ENCODE data around the gene ZNF552. TPM values are rescaled to one million over a fixed set of nuclear protein-coding genes. Genes with fewer than 3 reads are reported as not detected.
A peak's percentile ranks its signal among the peaks of the same experiment; 100 is the strongest.

The ZNF552 gene
- total and polyA plus RNA-seq, 2 of the 4 experiments (the other 2 are of a cell fraction) = 2.8 to 4.7 TPM

- H3K18ac ChIP-seq (ENCODE audit: low read depth, low read length) = no peak overlapping the region
- H3K9me3 ChIP-seq (ENCODE audit: control insufficient read depth, insufficient read depth, low read length) = no peaks in the 10 kb centered on the region
- H3K4me3 ChIP-seq (ENCODE audit: insufficient read depth, low read depth, low read length) = peak overlapping the region; percentile 89
- ATAC-seq (ENCODE audit: low read depth) (no peak), DNase-seq (no peak)
- no peak for TF ChIP-seq CHD1 (IDR thresholded peaks at IDR 0.05; ENCODE audit: low read depth, low read length)
- TF ChIP-seq CEBPB (IDR thresholded peaks at IDR 0.05; ENCODE audit: low read depth, low read length) = no peak
- TF ChIP-seq POLR2A (IDR thresholded peaks at IDR 0.05; ENCODE audit: low read depth, low read length) = no peak
- TF ChIP-seq MAFK (IDR thresholded peaks at IDR 0.05; ENCODE audit: low read depth, low read length) = no peak
- no peak for TF ChIP-seq CTCF (conservative IDR thresholded peaks at IDR 0.05; ENCODE audit: low read depth, low read length)
- TF ChIP-seq RFX5 (IDR thresholded peaks at IDR 0.05; ENCODE audit: low read depth, low read length) = no peak
- TF ChIP-seq MAZ (IDR thresholded peaks at IDR 0.05; ENCODE audit: borderline replicate concordance, low read depth, low read length) = no peak
- no peak for TF ChIP-seq FOS (IDR thresholded peaks at IDR 0.05; ENCODE audit: low read depth, low read length)
- TF ChIP-seq MXI1 (IDR thresholded peaks at IDR 0.05; ENCODE audit: borderline replicate concordance, low read depth, low read length) = no peak
- WGBS, 2 experiments (ENCODE audit: extremely low coverage in 2 of 2, insufficient read length in 1 of 2) = no CpG with 5 or more reads among the region's 6 CpGs
- H3K27me3 ChIP-seq (ENCODE audit: control insufficient read depth, insufficient read depth, low read length) = no peaks in the 10 kb centered on the region
- dilution Hi-C loops (cut with HindIII; ENCODE audit: low sequenced_read_pairs, unreplicated experiment) = no loop called here
- H2AK9ac ChIP-seq (replicated peaks; ENCODE audit: low read depth, low read length, poor library complexity) = no peak overlapping the region
- H2AFZ ChIP-seq (replicated peaks; ENCODE audit: low read length, poor library complexity) = no peak overlapping the region
- peak overlapping the region in 1 of 2 experiments; percentile 33; a peak in 1 of 4 replicates for H4K8ac ChIP-seq (ENCODE audit: low read depth in 2 of 2, low read length in 2 of 2)
- no peak overlapping the region for H2BK5ac ChIP-seq (ENCODE audit: low read depth, low read length, poor library complexity, severe bottlenecking)
- in situ Hi-C loops (cut with MboI; ENCODE audit: low sequenced_read_pairs) = no loop called here
- H2BK15ac ChIP-seq (ENCODE audit: low read depth, low read length) = no peak overlapping the region
- peaks cover 4% of the 10 kb centered on the region for H3K4me1 ChIP-seq (ENCODE audit: control insufficient read depth, insufficient read depth, low read length)
- H3K56ac ChIP-seq (ENCODE audit: extremely low read depth, insufficient read depth, low read length) = no peak overlapping the region
- no peak overlapping the region for H4K5ac ChIP-seq (ENCODE audit: low read depth, low read length)
- intact Hi-C loops (cut with micrococcal nuclease) = no loop called here
- BruUV-seq (replicated peaks) = no TSS peak
- H2BK120ac ChIP-seq (ENCODE audit: low read depth, low read length) = no peak overlapping the region
- peak overlapping the region; percentile 95 for H3K4me2 ChIP-seq (ENCODE audit: low read depth, low read length)
- peaks cover 15% of the 10 kb centered on the region for H4K20me1 ChIP-seq (ENCODE audit: insufficient read depth, low read length)
- H3K79me1 ChIP-seq (ENCODE audit: low read depth in 1 of 2, low read length in 2 of 2) = peaks cover 4 to 56% of the 10 kb centered on the region in 2 experiments; a peak in 3 of 4 replicates
- peak overlapping the region; percentile 82 for H3K23ac ChIP-seq (ENCODE audit: low read depth, low read length)
- no peak overlapping the region for H3K4ac ChIP-seq (ENCODE audit: low read depth, low read length)
- no peak overlapping the region; the same call in 1 of the 2 replicates for H3K27ac ChIP-seq (ENCODE audit: insufficient read depth, low read length)
- ChIA-PET POLR2A (ENCODE audit: unreplicated experiment) (interaction anchor here (0.5 kb wide), 1 partner anchor 350 kb away, joined by 17 read pairs; no protein-coding TSS in a partner anchor), CTCF (no interaction called here)
- H4K91ac ChIP-seq (ENCODE audit: insufficient read depth, low read depth, low read length) = no peak overlapping the region
- H3K9ac ChIP-seq (ENCODE audit: low read depth, low read length) = peak overlapping the region; percentile 88
- peaks cover 4% of the 10 kb centered on the region for H3K9me1 ChIP-seq (ENCODE audit: insufficient read depth, low read length)
- no peak overlapping the region for H2BK20ac ChIP-seq (ENCODE audit: low read depth, low read length)
- no peak overlapping the region for H2AK5ac ChIP-seq (ENCODE audit: low read depth, low read length)
- H3K14ac ChIP-seq (replicated peaks; ENCODE audit: low read depth, low read length) = 0 out of 2 replicates have a peak overlapping the region, but pooled peaks have one; percentile 28
- peaks cover 1% of the 10 kb centered on the region for H3K36me3 ChIP-seq (ENCODE audit: control insufficient read depth, insufficient read depth, low read length)
These were observed 5.9 kb upstream of the ZNF552 start for GRCh38 chr19:57820599-57820998.

Data from IMR-90 (cell line).